Measurements from ENCODE around the gene RRAD.

The RRAD gene

GRCh38 chr16:66923866-66924265, 1.5 kb downstream of the RRAD start:
- peaks cover 87% of the 10 kb centered on the region for H3K27me3 Mint-ChIP-seq
- H3K27ac Mint-ChIP-seq: no peak overlapping the region
- H3K4me3 Mint-ChIP-seq: no peak overlapping the region
- H3K36me3 Mint-ChIP-seq: no peaks in the 10 kb centered on the region
- H3K4me1 Mint-ChIP-seq: peaks cover 19% of the 10 kb centered on the region
- no peak for DNase-seq
- CTCF ChIA-PET: interaction anchor here (1.0 to 7.1 kb wide), 2 partner anchors 10 to 27 kb away, joined by 3 to 135 read pairs; no protein-coding TSS in a partner anchor
- H3K9me3 Mint-ChIP-seq: no peaks in the 10 kb centered on the region

GRCh38 chr16:66923247-66923731, 2.0 kb downstream of the RRAD start:
- Mint-ChIP-seq H3K27ac (no peak overlapping the region), H3K27me3 (peaks cover 91% of the 10 kb centered on the region), H3K4me3 (no peak overlapping the region), H3K9me3 (no peaks in the 10 kb centered on the region), H3K4me1 (peaks cover 19% of the 10 kb centered on the region), H3K36me3 (no peaks in the 10 kb centered on the region)
- no peak for DNase-seq
- CTCF ChIA-PET: interaction anchor here (1.0 to 7.1 kb wide), 2 partner anchors 10 to 26 kb away, joined by 3 to 135 read pairs; no protein-coding TSS in a partner anchor

- CTCF ChIA-PET: interaction anchor here (0.9 to 1.2 kb wide), 3 partner anchors 9 to 27 kb away, joined by 3 to 4 read pairs (median 3); no protein-coding TSS in a partner anchor
- Mint-ChIP-seq H3K9me3 (no peaks in the 10 kb centered on the region), H3K27me3 (peaks cover 95% of the 10 kb centered on the region), H3K4me3 (no peak overlapping the region), H3K27ac (no peak overlapping the region), H3K36me3 (no peaks in the 10 kb centered on the region), H3K4me1 (peaks cover 16% of the 10 kb centered on the region)
- no peak for DNase-seq
These were observed 3.4 kb downstream of the RRAD start for GRCh38 chr16:66921729-66922450.

- Mint-ChIP-seq H3K27ac (no peak overlapping the region), H3K27me3 (peaks cover 91% of the 10 kb centered on the region), H3K4me3 (no peak overlapping the region), H3K4me1 (peaks cover 16% of the 10 kb centered on the region), H3K36me3 (no peaks in the 10 kb centered on the region), H3K9me3 (no peaks in the 10 kb centered on the region)
- no peak for DNase-seq
- CTCF ChIA-PET: interaction anchor here (0.9 to 6.4 kb wide), 3 partner anchors 10 to 27 kb away, joined by 3 to 36 read pairs (median 4); no protein-coding TSS in a partner anchor
These were observed 4.2 kb downstream of the RRAD start for GRCh38 chr16:66920924-66921680.

GRCh38 chr16:66920299-66920590, 5.1 kb downstream of the RRAD start:
- CTCF ChIA-PET: interaction anchor here (1.4 to 6.4 kb wide), 3 partner anchors 8 to 27 kb away, joined by 3 to 36 read pairs (median 9); no protein-coding TSS in a partner anchor

GRCh38 chr16:66919569-66920298, 5.6 kb downstream of the RRAD start:
- H3K9me3 Mint-ChIP-seq: no peaks in the 10 kb centered on the region
- no peak for DNase-seq
- H3K27ac Mint-ChIP-seq: no peak overlapping the region
- peaks cover 91% of the 10 kb centered on the region for H3K27me3 Mint-ChIP-seq
- no peaks in the 10 kb centered on the region for H3K36me3 Mint-ChIP-seq
- H3K4me1 Mint-ChIP-seq: peaks cover 8% of the 10 kb centered on the region
- H3K4me3 Mint-ChIP-seq: no peak overlapping the region
- CTCF ChIA-PET: interaction anchor here (1.4 to 6.4 kb wide), 4 partner anchors 9 to 28 kb away, joined by 3 to 36 read pairs (median 8); no protein-coding TSS in a partner anchor

More at GRCh38 chr16:66920299-66920590, 5.1 kb downstream of the RRAD start:
- H3K9me3 Mint-ChIP-seq: no peaks in the 10 kb centered on the region
- no peak overlapping the region for H3K4me3 Mint-ChIP-seq
- H3K27ac Mint-ChIP-seq: no peak overlapping the region
- H3K36me3 Mint-ChIP-seq: no peaks in the 10 kb centered on the region
- H3K4me1 Mint-ChIP-seq: peaks cover 9% of the 10 kb centered on the region
- DNase-seq: no peak
- peaks cover 91% of the 10 kb centered on the region for H3K27me3 Mint-ChIP-seq

- DNase-seq: no peak
- H3K9me3 Mint-ChIP-seq: no peaks in the 10 kb centered on the region
- no peak within 1 kb of the TSS for H3K27ac Mint-ChIP-seq
- CTCF ChIA-PET: interaction anchor here (1.4 to 6.4 kb wide), 5 partner anchors 9 to 29 kb away, joined by 3 to 36 read pairs (median 7); no protein-coding TSS in a partner anchor
- peaks cover 86% of the 10 kb centered on the region for H3K27me3 Mint-ChIP-seq
- peaks cover 4% of the 10 kb centered on the region for H3K4me1 Mint-ChIP-seq
- no peak within 1 kb of the TSS for H3K4me3 Mint-ChIP-seq
- no peaks in the 10 kb centered on the region for H3K36me3 Mint-ChIP-seq
These were observed 6.3 kb downstream of the RRAD start, which contains the start of gene CDH16 for GRCh38 chr16:66918803-66919568. TSS of gene CDH16 (minus strand) at chr16:66918885. CDS start at chr16:66918065, 820 bp downstream.

GRCh38 chr16:66918355-66918754, 7.0 kb downstream of the RRAD start:
- no peak for DNase-seq
- CTCF ChIA-PET: interaction anchor here (1.2 to 6.4 kb wide), 5 partner anchors 9 to 28 kb away, joined by 3 to 36 read pairs (median 7); no protein-coding TSS in a partner anchor
- no peak overlapping the region for H3K4me3 Mint-ChIP-seq
- peaks cover 83% of the 10 kb centered on the region for H3K27me3 Mint-ChIP-seq
- H3K9me3 Mint-ChIP-seq: no peaks in the 10 kb centered on the region
- no peaks in the 10 kb centered on the region for H3K4me1 Mint-ChIP-seq
- no peak overlapping the region for H3K27ac Mint-ChIP-seq
- no peaks in the 10 kb centered on the region for H3K36me3 Mint-ChIP-seq

GRCh38 chr16:66917741-66918140, 7.6 kb downstream of the RRAD start:
- H3K9me3 Mint-ChIP-seq: no peaks in the 10 kb centered on the region
- H3K36me3 Mint-ChIP-seq: no peaks in the 10 kb centered on the region
- no peak overlapping the region for H3K27ac Mint-ChIP-seq
- no peak for DNase-seq
- H3K27me3 Mint-ChIP-seq: peaks cover 77% of the 10 kb centered on the region
- no peak overlapping the region for H3K4me3 Mint-ChIP-seq
- no peaks in the 10 kb centered on the region for H3K4me1 Mint-ChIP-seq
- CTCF ChIA-PET: interaction anchor here (1.2 to 6.4 kb wide), 3 partner anchors 9 to 27 kb away, joined by 3 to 36 read pairs (median 4); no protein-coding TSS in a partner anchor

GRCh38 chr16:66916518-66916917, 8.8 kb downstream of the RRAD start:
- Mint-ChIP-seq H3K27me3 (peaks cover 73% of the 10 kb centered on the region), H3K27ac (no peak overlapping the region), H3K4me3 (no peak overlapping the region), H3K9me3 (no peaks in the 10 kb centered on the region), H3K36me3 (no peaks in the 10 kb centered on the region), H3K4me1 (no peaks in the 10 kb centered on the region)
- CTCF ChIA-PET: interaction anchor here (1.2 to 6.4 kb wide), 2 partner anchors 12 to 22 kb away, joined by 5 to 36 read pairs; no protein-coding TSS in a partner anchor
- DNase-seq: no peak

GRCh38 chr16:66915041-66915440, 10.3 kb downstream of the RRAD start:
- CTCF ChIA-PET: interaction anchor here (6.4 kb wide), 1 partner anchor 20 kb away, joined by 36 read pairs; no protein-coding TSS in a partner anchor
- no peak overlapping the region for H3K4me3 Mint-ChIP-seq
- no peak overlapping the region for H3K27ac Mint-ChIP-seq
- no peaks in the 10 kb centered on the region for H3K9me3 Mint-ChIP-seq
- H3K4me1 Mint-ChIP-seq: no peaks in the 10 kb centered on the region
- DNase-seq: no peak
- no peaks in the 10 kb centered on the region for H3K36me3 Mint-ChIP-seq
- H3K27me3 Mint-ChIP-seq: peaks cover 69% of the 10 kb centered on the region

- H3K36me3 Mint-ChIP-seq: no peaks in the 10 kb centered on the region
- H3K27ac Mint-ChIP-seq: no peak overlapping the region
- no peak overlapping the region for H3K4me3 Mint-ChIP-seq
- CTCF ChIA-PET: interaction anchor here (1.6 to 6.4 kb wide), 2 partner anchors 9 to 20 kb away, joined by 3 to 36 read pairs; no protein-coding TSS in a partner anchor
- H3K9me3 Mint-ChIP-seq: no peaks in the 10 kb centered on the region
- H3K27me3 Mint-ChIP-seq: peaks cover 69% of the 10 kb centered on the region
- no peaks in the 10 kb centered on the region for H3K4me1 Mint-ChIP-seq
- DNase-seq: no peak
These were observed 10.8 kb downstream of the RRAD start for GRCh38 chr16:66914541-66914940.

- Mint-ChIP-seq H3K4me1 (no peaks in the 10 kb centered on the region), H3K27ac (no peak overlapping the region), H3K36me3 (no peaks in the 10 kb centered on the region), H3K4me3 (no peak overlapping the region), H3K9me3 (no peaks in the 10 kb centered on the region), H3K27me3 (peaks cover 62% of the 10 kb centered on the region)
- CTCF ChIA-PET: interaction anchor here (0.9 to 4.0 kb wide), 3 partner anchors 10 to 15 kb away, joined by 3 to 17 read pairs (median 4); no protein-coding TSS in a partner anchor
- DNase-seq: no peak
These were observed 11.6 kb downstream of the RRAD start for GRCh38 chr16:66913711-66914110.

All from activated naive CD4-positive, alpha-beta T cell treated with anti-CD3 and anti-CD28 coated beads, Interleukin-2, amount 10 ng/mL, durations not matched to agents 7 days and 5 days (primary cell).